GM23338 (cell line): ENCODE data around the gene USP21. TPM values are rescaled to one million over a fixed set of nuclear protein-coding genes. Genes with fewer than 3 reads are reported as not detected.

Experiments used
- ATAC-seq: fragments of 200-7000 bp; cut with Tn5 transposase; 3 replicates; pipeline ENCODE4 v1.9.1; 2020
- DNase-seq: peaks from one replicate; pipeline ENCODE4 v3.0.0-alpha.2; 2015; ENCODE audit warnings: low spot score
- H2AFZ ChIP-seq: fragments of 200-600 bp; sonication (generic); 2 replicates; pipeline ENCODE4 v1.8.0; 2016; ENCODE audit warnings: antibody characterized with exemption, mild to moderate bottlenecking, moderate library complexity
- H3F3A ChIP-seq: fragments of 200-600 bp; sonication (generic); replicated peaks from 2 replicates; pipeline ENCODE4 v1.8.0; 2017; ENCODE audit warnings: antibody characterized with exemption, mixed run types, low read depth
- H3K27ac ChIP-seq: fragments of 200-600 bp; sonication (generic); 2 replicates; pipeline ENCODE4 v1.6.1; 2016; ENCODE audit warnings: low read depth
- H3K27me3 ChIP-seq: fragments of 200-600 bp; sonication (generic); 2 replicates; pipeline ENCODE4 v1.8.0; 2016; ENCODE audit warnings: mild to moderate bottlenecking, mixed run types, moderate library complexity; ENCODE audit not compliant: insufficient read depth
- H3K36me3 ChIP-seq: fragments of 200-600 bp; sonication (generic); 2 replicates; pipeline ENCODE4 v1.8.0; 2016; ENCODE audit warnings: mild to moderate bottlenecking; ENCODE audit not compliant: insufficient read depth
- H3K4me1 ChIP-seq: fragments of 200-600 bp; sonication (generic); 2 replicates; pipeline ENCODE4 v1.8.0; 2016; ENCODE audit warnings: mild to moderate bottlenecking, moderate library complexity; ENCODE audit not compliant: insufficient read depth
- H3K4me2 ChIP-seq: fragments of 200-600 bp; sonication (generic); 2 replicates; pipeline ENCODE4 v1.7.1; 2017; ENCODE audit warnings: mixed run types
- H3K4me3 ChIP-seq: fragments of 200-600 bp; sonication (generic); 2 replicates; pipeline ENCODE4 v1.6.1; 2016; ENCODE audit warnings: mixed run types
- H3K79me2 ChIP-seq: fragments of 200-600 bp; sonication (generic); replicated peaks from 2 replicates; pipeline ENCODE4 v1.8.0; 2017; ENCODE audit warnings: mild to moderate bottlenecking; ENCODE audit not compliant: insufficient read depth
- H3K9me2 ChIP-seq: fragments of 200-600 bp; sonication (generic); 2 replicates; pipeline ENCODE4 v1.8.0; 2017; ENCODE audit not compliant: insufficient read depth
- H4K20me1 ChIP-seq: fragments of 200-600 bp; sonication (generic); replicated peaks from 2 replicates; pipeline ENCODE4 v1.8.0; 2017; ENCODE audit warnings: mild to moderate bottlenecking; ENCODE audit not compliant: insufficient read depth
- H3K27ac Mint-ChIP-seq: 2 replicates; pipeline ENCODE4 v1.8.0; 2020; ENCODE audit warnings: inconsistent platforms, mild to moderate bottlenecking, moderate library complexity, mixed read lengths
- H3K27me3 Mint-ChIP-seq: 3 replicates; pipeline ENCODE4 v1.8.0; 2022; ENCODE audit warnings: low read depth, mild to moderate bottlenecking, moderate library complexity, mixed read lengths, inconsistent platforms; ENCODE audit not compliant: insufficient read depth, poor library complexity
- H3K36me3 Mint-ChIP-seq: 3 replicates; pipeline ENCODE4 v1.8.0; 2021; ENCODE audit warnings: low read depth, mild to moderate bottlenecking, inconsistent platforms, moderate library complexity, mixed read lengths
- H3K4me1 Mint-ChIP-seq: 3 replicates; pipeline ENCODE4 v1.8.0; 2020; ENCODE audit warnings: mild to moderate bottlenecking, inconsistent platforms, mixed read lengths
- H3K4me3 Mint-ChIP-seq: 3 replicates; pipeline ENCODE4 v1.8.0; 2021; ENCODE audit warnings: moderate library complexity, mild to moderate bottlenecking, inconsistent platforms, mixed read lengths
- H3K9me3 Mint-ChIP-seq: 3 replicates; pipeline ENCODE4 v1.8.0; 2020; ENCODE audit warnings: moderate library complexity, mild to moderate bottlenecking, inconsistent platforms, mixed read lengths
- CREB1 ChIP-seq: fragments of 250-450 bp; sonication (Bioruptor Pico); IDR thresholded peaks from 2 replicates; pipeline ENCODE4 v1.5.0; 2020; ENCODE audit warnings: low read depth, mild to moderate bottlenecking, moderate library complexity
- EZH2 ChIP-seq: fragments of 200-600 bp; sonication (generic); IDR thresholded peaks from one replicate; pipeline ENCODE4 v1.8.0; 2017; ENCODE audit warnings: antibody characterized with exemption, mild to moderate bottlenecking, low read depth; ENCODE audit not compliant: unreplicated experiment
- EZH2phosphoT487 ChIP-seq: fragments of 200-600 bp; sonication (generic); IDR thresholded peaks from one replicate; pipeline ENCODE4 v1.8.1; 2018; ENCODE audit warnings: antibody characterized with exemption; ENCODE audit not compliant: unreplicated experiment
- JUNB ChIP-seq: IDR thresholded peaks from one replicate; pipeline ENCODE4 v1.6.1; 2016; ENCODE audit warnings: antibody characterized with exemption; ENCODE audit not compliant: unreplicated experiment
- NANOG ChIP-seq: IDR thresholded peaks from 2 replicates; pipeline ENCODE4 v1.6.1; 2016; ENCODE audit warnings: antibody characterized with exemption, borderline replicate concordance
- POLR2AphosphoS5 ChIP-seq: IDR thresholded peaks from 2 replicates; pipeline ENCODE4 v1.6.1; 2016; ENCODE audit warnings: antibody characterized with exemption, low read depth
- STAT1 ChIP-seq: IDR thresholded peaks from one replicate; pipeline ENCODE4 v1.6.1; 2016; ENCODE audit warnings: antibody characterized with exemption; ENCODE audit not compliant: unreplicated experiment
- ZNF114 ChIP-seq: fragments of 250-450 bp; sonication (Bioruptor Pico); IDR thresholded peaks from 2 replicates; pipeline ENCODE4 v1.5.0; 2020; ENCODE audit warnings: mild to moderate bottlenecking, moderate library complexity
- ZNF331 ChIP-seq: fragments of 250-450 bp; sonication (Bioruptor Pico); IDR thresholded peaks from 2 replicates; pipeline ENCODE4 v1.5.0; 2020; ENCODE audit warnings: low read depth, mild to moderate bottlenecking, moderate library complexity
- polyA plus RNA-seq: library from polyadenylated mRNA; unstranded; fragments of >200 nt; fragmentation: Nextera tagmentation; extraction: Ambion mirVana; gene quantifications from 2 replicates; pipeline ENCODE4 v1.2.1, GENCODE V29; 2016
- total RNA-seq: library from RNA; depleted of rRNA; stranded (reverse); fragments of >200 nt; shearing (Covaris generic); gene quantifications from 2 replicates; pipeline ENCODE4 v1.2.3, GENCODE V29; 2014
- TF ChIP-seq, protein P1 (sequence below): fragments of 250-450 bp; sonication (Bioruptor Pico); IDR thresholded peaks from 2 replicates; pipeline ENCODE4 v1.5.0; 2020; ENCODE audit warnings: mild to moderate bottlenecking, moderate library complexity
- TF ChIP-seq, protein P2 (sequence below): IDR thresholded peaks from one replicate; pipeline ENCODE4 v1.6.1; 2018; ENCODE audit warnings: antibody characterized with exemption; ENCODE audit not compliant: unreplicated experiment
- TF ChIP-seq, protein P3 (sequence below), 2 experiments: fragments of 200-600 bp in 1 of 2; sonication (generic) in 1 of 2; conservative IDR thresholded peaks; 2 replicates each; pipeline versions ENCODE4 v1.5.1 to v1.6.1; 2016 to 2017; ENCODE audit warnings: antibody characterized with exemption in 2 of 2, low read depth in 2 of 2, mild to moderate bottlenecking in 2 of 2, moderate library complexity in 1 of 2
- TF ChIP-seq, protein P4 (sequence below): IDR thresholded peaks from 2 replicates; pipeline ENCODE4 v1.6.1; 2016; ENCODE audit warnings: antibody characterized with exemption

USP21 gene
- total and polyA plus RNA-seq, 2 experiments from 2014 or later, result 17.9 to 25.6 TPM

DNA sequence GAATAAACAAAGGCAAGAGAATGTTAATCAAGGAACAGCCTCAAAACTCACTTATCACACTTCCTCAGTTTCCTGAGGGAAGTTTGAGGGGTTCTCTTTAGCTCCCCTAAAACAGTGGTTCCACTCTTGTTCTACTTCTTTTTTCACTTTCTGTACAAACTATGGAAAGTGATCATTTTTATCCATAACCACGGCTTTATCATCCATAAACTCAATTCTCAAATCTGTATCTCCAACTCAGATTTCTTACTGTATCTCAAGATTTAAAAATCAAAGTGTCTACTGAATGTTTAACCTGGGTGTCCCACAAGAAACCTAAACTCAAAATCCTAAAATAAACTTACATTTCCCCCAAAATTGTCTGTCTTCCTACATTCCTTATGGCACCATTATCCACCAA lies 45.4 kb upstream of the USP21 start:
- no peaks in the 10 kb centered on the region for H3K9me3 Mint-ChIP-seq
- DNase-seq, result no peak
- Histone ChIP-seq H3K9me2 (no peaks in the 10 kb centered on the region), H3K27me3 (no peaks in the 10 kb centered on the region), H3K4me2 (no peak overlapping the region), H3K36me3 (no peaks in the 10 kb centered on the region), H3F3A (peaks cover 29% of the 10 kb centered on the region), H2AFZ (no peak overlapping the region), H4K20me1 (peaks cover 51% of the 10 kb centered on the region), H3K27ac (peak overlapping the region; percentile 59; the same call in 1 of the 2 replicates), H3K4me3 (no peak overlapping the region), H3K79me2 (peaks cover 91% of the 10 kb centered on the region), H3K4me1 (peaks cover 14% of the 10 kb centered on the region)
- H3K27me3 Mint-ChIP-seq, result peaks cover 12% of the 10 kb centered on the region
- ATAC-seq, result no peak
- H3K36me3 Mint-ChIP-seq, result peaks cover 1% of the 10 kb centered on the region; the same call in 1 of the 3 replicates
- H3K4me1 Mint-ChIP-seq, result peaks cover 9% of the 10 kb centered on the region
- no peak overlapping the region for H3K4me3 Mint-ChIP-seq
- H3K27ac Mint-ChIP-seq, result no peak overlapping the region
- TF ChIP-seq EZH2 (no peak), CREB1 (CRISPR knock-in tag) (no peak), STAT1 (no peak), EZH2phosphoT487 (no peak), JUNB (no peak), NANOG (no peak), POLR2AphosphoS5 (no peak), ZNF331 (CRISPR knock-in tag) (no peak), ZNF114 (CRISPR knock-in tag) (no peak)
- TF ChIP-seq, protein P1, sequence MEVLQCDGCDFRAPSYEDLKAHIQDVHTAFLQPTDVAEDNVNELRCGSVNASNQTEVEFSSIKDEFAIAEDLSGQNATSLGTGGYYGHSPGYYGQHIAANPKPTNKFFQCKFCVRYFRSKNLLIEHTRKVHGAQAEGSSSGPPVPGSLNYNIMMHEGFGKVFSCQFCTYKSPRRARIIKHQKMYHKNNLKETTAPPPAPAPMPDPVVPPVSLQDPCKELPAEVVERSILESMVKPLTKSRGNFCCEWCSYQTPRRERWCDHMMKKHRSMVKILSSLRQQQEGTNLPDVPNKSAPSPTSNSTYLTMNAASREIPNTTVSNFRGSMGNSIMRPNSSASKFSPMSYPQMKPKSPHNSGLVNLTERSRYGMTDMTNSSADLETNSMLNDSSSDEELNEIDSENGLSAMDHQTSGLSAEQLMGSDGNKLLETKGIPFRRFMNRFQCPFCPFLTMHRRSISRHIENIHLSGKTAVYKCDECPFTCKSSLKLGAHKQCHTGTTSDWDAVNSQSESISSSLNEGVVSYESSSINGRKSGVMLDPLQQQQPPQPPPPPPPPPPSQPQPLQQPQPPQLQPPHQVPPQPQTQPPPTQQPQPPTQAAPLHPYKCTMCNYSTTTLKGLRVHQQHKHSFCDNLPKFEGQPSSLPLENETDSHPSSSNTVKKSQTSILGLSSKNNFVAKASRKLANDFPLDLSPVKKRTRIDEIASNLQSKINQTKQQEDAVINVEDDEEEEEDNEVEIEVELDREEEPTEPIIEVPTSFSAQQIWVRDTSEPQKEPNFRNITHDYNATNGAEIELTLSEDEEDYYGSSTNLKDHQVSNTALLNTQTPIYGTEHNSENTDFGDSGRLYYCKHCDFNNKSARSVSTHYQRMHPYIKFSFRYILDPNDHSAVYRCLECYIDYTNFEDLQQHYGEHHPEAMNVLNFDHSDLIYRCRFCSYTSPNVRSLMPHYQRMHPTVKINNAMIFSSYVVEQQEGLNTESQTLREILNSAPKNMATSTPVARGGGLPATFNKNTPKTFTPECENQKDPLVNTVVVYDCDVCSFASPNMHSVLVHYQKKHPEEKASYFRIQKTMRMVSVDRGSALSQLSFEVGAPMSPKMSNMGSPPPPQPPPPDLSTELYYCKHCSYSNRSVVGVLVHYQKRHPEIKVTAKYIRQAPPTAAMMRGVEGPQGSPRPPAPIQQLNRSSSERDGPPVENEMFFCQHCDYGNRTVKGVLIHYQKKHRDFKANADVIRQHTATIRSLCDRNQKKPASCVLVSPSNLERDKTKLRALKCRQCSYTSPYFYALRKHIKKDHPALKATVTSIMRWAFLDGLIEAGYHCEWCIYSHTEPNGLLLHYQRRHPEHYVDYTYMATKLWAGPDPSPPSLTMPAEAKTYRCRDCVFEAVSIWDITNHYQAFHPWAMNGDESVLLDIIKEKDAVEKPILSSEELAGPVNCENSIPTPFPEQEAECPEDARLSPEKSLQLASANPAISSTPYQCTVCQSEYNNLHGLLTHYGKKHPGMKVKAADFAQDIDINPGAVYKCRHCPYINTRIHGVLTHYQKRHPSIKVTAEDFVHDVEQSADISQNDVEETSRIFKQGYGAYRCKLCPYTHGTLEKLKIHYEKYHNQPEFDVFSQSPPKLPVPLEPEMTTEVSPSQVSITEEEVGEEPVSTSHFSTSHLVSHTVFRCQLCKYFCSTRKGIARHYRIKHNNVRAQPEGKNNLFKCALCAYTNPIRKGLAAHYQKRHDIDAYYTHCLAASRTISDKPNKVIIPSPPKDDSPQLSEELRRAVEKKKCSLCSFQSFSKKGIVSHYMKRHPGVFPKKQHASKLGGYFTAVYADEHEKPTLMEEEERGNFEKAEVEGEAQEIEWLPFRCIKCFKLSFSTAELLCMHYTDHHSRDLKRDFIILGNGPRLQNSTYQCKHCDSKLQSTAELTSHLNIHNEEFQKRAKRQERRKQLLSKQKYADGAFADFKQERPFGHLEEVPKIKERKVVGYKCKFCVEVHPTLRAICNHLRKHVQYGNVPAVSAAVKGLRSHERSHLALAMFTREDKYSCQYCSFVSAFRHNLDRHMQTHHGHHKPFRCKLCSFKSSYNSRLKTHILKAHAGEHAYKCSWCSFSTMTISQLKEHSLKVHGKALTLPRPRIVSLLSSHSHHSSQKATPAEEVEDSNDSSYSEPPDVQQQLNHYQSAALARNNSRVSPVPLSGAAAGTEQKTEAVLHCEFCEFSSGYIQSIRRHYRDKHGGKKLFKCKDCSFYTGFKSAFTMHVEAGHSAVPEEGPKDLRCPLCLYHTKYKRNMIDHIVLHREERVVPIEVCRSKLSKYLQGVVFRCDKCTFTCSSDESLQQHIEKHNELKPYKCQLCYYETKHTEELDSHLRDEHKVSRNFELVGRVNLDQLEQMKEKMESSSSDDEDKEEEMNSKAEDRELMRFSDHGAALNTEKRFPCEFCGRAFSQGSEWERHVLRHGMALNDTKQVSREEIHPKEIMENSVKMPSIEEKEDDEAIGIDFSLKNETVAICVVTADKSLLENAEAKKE (CRISPR knock-in tag), result no peak
- TF ChIP-seq, protein P2, sequence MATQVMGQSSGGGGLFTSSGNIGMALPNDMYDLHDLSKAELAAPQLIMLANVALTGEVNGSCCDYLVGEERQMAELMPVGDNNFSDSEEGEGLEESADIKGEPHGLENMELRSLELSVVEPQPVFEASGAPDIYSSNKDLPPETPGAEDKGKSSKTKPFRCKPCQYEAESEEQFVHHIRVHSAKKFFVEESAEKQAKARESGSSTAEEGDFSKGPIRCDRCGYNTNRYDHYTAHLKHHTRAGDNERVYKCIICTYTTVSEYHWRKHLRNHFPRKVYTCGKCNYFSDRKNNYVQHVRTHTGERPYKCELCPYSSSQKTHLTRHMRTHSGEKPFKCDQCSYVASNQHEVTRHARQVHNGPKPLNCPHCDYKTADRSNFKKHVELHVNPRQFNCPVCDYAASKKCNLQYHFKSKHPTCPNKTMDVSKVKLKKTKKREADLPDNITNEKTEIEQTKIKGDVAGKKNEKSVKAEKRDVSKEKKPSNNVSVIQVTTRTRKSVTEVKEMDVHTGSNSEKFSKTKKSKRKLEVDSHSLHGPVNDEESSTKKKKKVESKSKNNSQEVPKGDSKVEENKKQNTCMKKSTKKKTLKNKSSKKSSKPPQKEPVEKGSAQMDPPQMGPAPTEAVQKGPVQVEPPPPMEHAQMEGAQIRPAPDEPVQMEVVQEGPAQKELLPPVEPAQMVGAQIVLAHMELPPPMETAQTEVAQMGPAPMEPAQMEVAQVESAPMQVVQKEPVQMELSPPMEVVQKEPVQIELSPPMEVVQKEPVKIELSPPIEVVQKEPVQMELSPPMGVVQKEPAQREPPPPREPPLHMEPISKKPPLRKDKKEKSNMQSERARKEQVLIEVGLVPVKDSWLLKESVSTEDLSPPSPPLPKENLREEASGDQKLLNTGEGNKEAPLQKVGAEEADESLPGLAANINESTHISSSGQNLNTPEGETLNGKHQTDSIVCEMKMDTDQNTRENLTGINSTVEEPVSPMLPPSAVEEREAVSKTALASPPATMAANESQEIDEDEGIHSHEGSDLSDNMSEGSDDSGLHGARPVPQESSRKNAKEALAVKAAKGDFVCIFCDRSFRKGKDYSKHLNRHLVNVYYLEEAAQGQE, result no peak
- TF ChIP-seq, protein P3, sequence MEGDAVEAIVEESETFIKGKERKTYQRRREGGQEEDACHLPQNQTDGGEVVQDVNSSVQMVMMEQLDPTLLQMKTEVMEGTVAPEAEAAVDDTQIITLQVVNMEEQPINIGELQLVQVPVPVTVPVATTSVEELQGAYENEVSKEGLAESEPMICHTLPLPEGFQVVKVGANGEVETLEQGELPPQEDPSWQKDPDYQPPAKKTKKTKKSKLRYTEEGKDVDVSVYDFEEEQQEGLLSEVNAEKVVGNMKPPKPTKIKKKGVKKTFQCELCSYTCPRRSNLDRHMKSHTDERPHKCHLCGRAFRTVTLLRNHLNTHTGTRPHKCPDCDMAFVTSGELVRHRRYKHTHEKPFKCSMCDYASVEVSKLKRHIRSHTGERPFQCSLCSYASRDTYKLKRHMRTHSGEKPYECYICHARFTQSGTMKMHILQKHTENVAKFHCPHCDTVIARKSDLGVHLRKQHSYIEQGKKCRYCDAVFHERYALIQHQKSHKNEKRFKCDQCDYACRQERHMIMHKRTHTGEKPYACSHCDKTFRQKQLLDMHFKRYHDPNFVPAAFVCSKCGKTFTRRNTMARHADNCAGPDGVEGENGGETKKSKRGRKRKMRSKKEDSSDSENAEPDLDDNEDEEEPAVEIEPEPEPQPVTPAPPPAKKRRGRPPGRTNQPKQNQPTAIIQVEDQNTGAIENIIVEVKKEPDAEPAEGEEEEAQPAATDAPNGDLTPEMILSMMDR (conservative IDR thresholded peaks at IDR 0.05; ENCODE audit: low read depth in 2 of 2), result no peak
- TF ChIP-seq, protein P4, sequence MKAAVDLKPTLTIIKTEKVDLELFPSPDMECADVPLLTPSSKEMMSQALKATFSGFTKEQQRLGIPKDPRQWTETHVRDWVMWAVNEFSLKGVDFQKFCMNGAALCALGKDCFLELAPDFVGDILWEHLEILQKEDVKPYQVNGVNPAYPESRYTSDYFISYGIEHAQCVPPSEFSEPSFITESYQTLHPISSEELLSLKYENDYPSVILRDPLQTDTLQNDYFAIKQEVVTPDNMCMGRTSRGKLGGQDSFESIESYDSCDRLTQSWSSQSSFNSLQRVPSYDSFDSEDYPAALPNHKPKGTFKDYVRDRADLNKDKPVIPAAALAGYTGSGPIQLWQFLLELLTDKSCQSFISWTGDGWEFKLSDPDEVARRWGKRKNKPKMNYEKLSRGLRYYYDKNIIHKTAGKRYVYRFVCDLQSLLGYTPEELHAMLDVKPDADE, result no peak
